HL-60 (cell line): ENCODE measurements around the gene BZW2.

Experiments
- CTCF ChIP-seq: IDR thresholded peaks from one replicate; pipeline ENCODE4 v1.5.1; 2011; ENCODE audit warnings: low read length, control low read depth, inconsistent platforms; ENCODE audit not compliant: insufficient read depth
- POLR2AphosphoS5 ChIP-seq: IDR thresholded peaks from 2 replicates; pipeline ENCODE4 v1.6.1; 2012; ENCODE audit warnings: low read depth
- SPI1 ChIP-seq: IDR thresholded peaks from 2 replicates; pipeline ENCODE4 v1.6.1; 2012; ENCODE audit warnings: low read depth, mild to moderate bottlenecking, borderline replicate concordance

- TF ChIP-seq CTCF = no peak
- TF ChIP-seq SPI1 = no peak
- no peak for TF ChIP-seq POLR2AphosphoS5
These were observed 108.2 kb downstream of the BZW2 start for GRCh38 chr7:16753932-16754855.
